Measurements from ENCODE around the gene CP.
"Not testable (repeated sequence)": the region's sequence is repeated elsewhere in the genome, so short reads cannot be mapped to it uniquely, and the experiment has no call there.

CP gene

GRCh38 chr3:149221783-149222517 lies at the start of gene CP:
Gene CP (minus strand): TSS chr3:149221829. CDS start chr3:149221792, 37 bp downstream.
- no peak for DNase-seq

GRCh38 chr3:149270180-149270579 lies 48.6 kb upstream of the CP start:
- DNase-seq, result no peak

- no peak for DNase-seq
Observed at GRCh38 chr3:149269687-149270086, 48.1 kb upstream of the CP start.

GRCh38 chr3:149267565-149267964 lies 45.9 kb upstream of the CP start:
- DNase-seq, result no peak

GRCh38 chr3:149266736-149267135 lies 45.1 kb upstream of the CP start:
- no peak for DNase-seq

GRCh38 chr3:149263856-149264255 lies 42.2 kb upstream of the CP start:
- no peak for DNase-seq

GRCh38 chr3:149258714-149259113 lies 37.1 kb upstream of the CP start:
- DNase-seq, result no peak

GRCh38 chr3:149258298-149258697 lies 36.7 kb upstream of the CP start:
- no peak for DNase-seq

- DNase-seq, result no peak
Observed at GRCh38 chr3:149252272-149252671, 30.6 kb upstream of the CP start.

- no peak for DNase-seq
Observed at GRCh38 chr3:149251186-149251585, 29.6 kb upstream of the CP start.

- DNase-seq, result no peak
Observed at GRCh38 chr3:149247929-149248691, 26.5 kb upstream of the CP start.

- no peak for DNase-seq
Observed at GRCh38 chr3:149247008-149247710, 25.5 kb upstream of the CP start.

GRCh38 chr3:149245738-149246451 lies 24.3 kb upstream of the CP start:
- DNase-seq, result no peak

- DNase-seq, result no peak
Observed at GRCh38 chr3:149243540-149243939, 21.9 kb upstream of the CP start.

- no peak for DNase-seq
Observed at GRCh38 chr3:149239357-149239936, 17.8 kb upstream of the CP start.

GRCh38 chr3:149238268-149238667 lies 16.6 kb upstream of the CP start:
- DNase-seq, result not testable (repeated sequence)

GRCh38 chr3:149235599-149236424 lies 14.2 kb upstream of the CP start:
- DNase-seq, result no peak

GRCh38 chr3:149234671-149235245 lies 13.1 kb upstream of the CP start:
- DNase-seq, result no peak

- DNase-seq, result no peak
Observed at GRCh38 chr3:149233323-149233722, 11.7 kb upstream of the CP start.

- DNase-seq, result no peak
Observed at GRCh38 chr3:149231871-149232270, 10.2 kb upstream of the CP start.

GRCh38 chr3:149227591-149228268 lies 6.1 kb upstream of the CP start:
- no peak for DNase-seq

Data from 8988T (cell line).